ENCODE measurements around the gene TNIK. TPM values are rescaled to one million over a fixed set of nuclear protein-coding genes. Genes with fewer than 3 reads are reported as not detected.

TNIK gene
- total and polyA plus RNA-seq, 2 of the 13 experiments (the other 11 are each of a cell fraction or from before 2014, with no cell fraction given), result 0.15 to 0.22 TPM

- TF ChIP-seq MAF1 (CRISPR knock-in tag; IDR thresholded peaks at IDR 0.05; ENCODE audit: borderline replicate concordance) (no peak), ZFYVE20 (CRISPR knock-in tag; IDR thresholded peaks at IDR 0.05; ENCODE audit: borderline replicate concordance, low read depth) (no peak), HIC2 (CRISPR knock-in tag; IDR thresholded peaks at IDR 0.05; ENCODE audit: low read depth) (no peak), ZFP1 (CRISPR knock-in tag; IDR thresholded peaks at IDR 0.05) (peak; percentile 47; the same call in 1 of the 2 replicates), PPARG (CRISPR knock-in tag; conservative IDR thresholded peaks at IDR 0.05) (peak; percentile 64; the same call in 1 of the 2 replicates), RBM22 (optimal IDR thresholded peaks at IDR 0.05; ENCODE audit: low read length) (no peak), SMARCE1 (IDR thresholded peaks at IDR 0.05; ENCODE audit: borderline replicate concordance) (no peak), ZNF205 (CRISPR knock-in tag; IDR thresholded peaks at IDR 0.05) (peak; percentile 68; the same call in 1 of the 2 replicates), ZNF83 (CRISPR knock-in tag; IDR thresholded peaks at IDR 0.05; ENCODE audit: borderline replicate concordance) (no peak), ZNF891 (CRISPR knock-in tag; IDR thresholded peaks at IDR 0.05) (no peak), ZNF558 (CRISPR knock-in tag; IDR thresholded peaks at IDR 0.05; ENCODE audit: borderline replicate concordance) (no peak), SRY (CRISPR knock-in tag; IDR thresholded peaks at IDR 0.05) (no peak), FOXO1 (CRISPR knock-in tag; IDR thresholded peaks at IDR 0.05) (peak; percentile 94), SNRNP70 (IDR thresholded peaks at IDR 0.05; ENCODE audit: low read depth, low read length) (no peak), ZNF816 (CRISPR knock-in tag; IDR thresholded peaks at IDR 0.05; ENCODE audit: borderline replicate concordance) (peak; percentile 59; the same call in 1 of the 2 replicates), DNMT1 (CRISPR knock-in tag; IDR thresholded peaks at IDR 0.05) (no peak)
- TF ChIP-seq, protein P1, sequence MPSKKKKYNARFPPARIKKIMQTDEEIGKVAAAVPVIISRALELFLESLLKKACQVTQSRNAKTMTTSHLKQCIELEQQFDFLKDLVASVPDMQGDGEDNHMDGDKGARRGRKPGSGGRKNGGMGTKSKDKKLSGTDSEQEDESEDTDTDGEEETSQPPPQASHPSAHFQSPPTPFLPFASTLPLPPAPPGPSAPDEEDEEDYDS (CRISPR knock-in tag; IDR thresholded peaks at IDR 0.05), result peak; percentile 47
- TF ChIP-seq, protein P2, sequence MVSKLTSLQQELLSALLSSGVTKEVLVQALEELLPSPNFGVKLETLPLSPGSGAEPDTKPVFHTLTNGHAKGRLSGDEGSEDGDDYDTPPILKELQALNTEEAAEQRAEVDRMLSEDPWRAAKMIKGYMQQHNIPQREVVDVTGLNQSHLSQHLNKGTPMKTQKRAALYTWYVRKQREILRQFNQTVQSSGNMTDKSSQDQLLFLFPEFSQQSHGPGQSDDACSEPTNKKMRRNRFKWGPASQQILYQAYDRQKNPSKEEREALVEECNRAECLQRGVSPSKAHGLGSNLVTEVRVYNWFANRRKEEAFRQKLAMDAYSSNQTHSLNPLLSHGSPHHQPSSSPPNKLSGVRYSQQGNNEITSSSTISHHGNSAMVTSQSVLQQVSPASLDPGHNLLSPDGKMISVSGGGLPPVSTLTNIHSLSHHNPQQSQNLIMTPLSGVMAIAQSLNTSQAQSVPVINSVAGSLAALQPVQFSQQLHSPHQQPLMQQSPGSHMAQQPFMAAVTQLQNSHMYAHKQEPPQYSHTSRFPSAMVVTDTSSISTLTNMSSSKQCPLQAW (CRISPR knock-in tag; IDR thresholded peaks at IDR 0.05), result peak; percentile 69; the same call in 1 of the 2 replicates
- TF ChIP-seq, protein P3, sequence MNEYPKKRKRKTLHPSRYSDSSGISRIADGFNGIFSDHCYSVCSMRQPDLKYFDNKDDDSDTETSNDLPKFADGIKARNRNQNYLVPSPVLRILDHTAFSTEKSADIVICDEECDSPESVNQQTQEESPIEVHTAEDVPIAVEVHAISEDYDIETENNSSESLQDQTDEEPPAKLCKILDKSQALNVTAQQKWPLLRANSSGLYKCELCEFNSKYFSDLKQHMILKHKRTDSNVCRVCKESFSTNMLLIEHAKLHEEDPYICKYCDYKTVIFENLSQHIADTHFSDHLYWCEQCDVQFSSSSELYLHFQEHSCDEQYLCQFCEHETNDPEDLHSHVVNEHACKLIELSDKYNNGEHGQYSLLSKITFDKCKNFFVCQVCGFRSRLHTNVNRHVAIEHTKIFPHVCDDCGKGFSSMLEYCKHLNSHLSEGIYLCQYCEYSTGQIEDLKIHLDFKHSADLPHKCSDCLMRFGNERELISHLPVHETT (CRISPR knock-in tag; conservative IDR thresholded peaks at IDR 0.05), result 0 out of 2 replicates have a peak, but pooled peaks have one; percentile 47
- TF ChIP-seq, protein P4, sequence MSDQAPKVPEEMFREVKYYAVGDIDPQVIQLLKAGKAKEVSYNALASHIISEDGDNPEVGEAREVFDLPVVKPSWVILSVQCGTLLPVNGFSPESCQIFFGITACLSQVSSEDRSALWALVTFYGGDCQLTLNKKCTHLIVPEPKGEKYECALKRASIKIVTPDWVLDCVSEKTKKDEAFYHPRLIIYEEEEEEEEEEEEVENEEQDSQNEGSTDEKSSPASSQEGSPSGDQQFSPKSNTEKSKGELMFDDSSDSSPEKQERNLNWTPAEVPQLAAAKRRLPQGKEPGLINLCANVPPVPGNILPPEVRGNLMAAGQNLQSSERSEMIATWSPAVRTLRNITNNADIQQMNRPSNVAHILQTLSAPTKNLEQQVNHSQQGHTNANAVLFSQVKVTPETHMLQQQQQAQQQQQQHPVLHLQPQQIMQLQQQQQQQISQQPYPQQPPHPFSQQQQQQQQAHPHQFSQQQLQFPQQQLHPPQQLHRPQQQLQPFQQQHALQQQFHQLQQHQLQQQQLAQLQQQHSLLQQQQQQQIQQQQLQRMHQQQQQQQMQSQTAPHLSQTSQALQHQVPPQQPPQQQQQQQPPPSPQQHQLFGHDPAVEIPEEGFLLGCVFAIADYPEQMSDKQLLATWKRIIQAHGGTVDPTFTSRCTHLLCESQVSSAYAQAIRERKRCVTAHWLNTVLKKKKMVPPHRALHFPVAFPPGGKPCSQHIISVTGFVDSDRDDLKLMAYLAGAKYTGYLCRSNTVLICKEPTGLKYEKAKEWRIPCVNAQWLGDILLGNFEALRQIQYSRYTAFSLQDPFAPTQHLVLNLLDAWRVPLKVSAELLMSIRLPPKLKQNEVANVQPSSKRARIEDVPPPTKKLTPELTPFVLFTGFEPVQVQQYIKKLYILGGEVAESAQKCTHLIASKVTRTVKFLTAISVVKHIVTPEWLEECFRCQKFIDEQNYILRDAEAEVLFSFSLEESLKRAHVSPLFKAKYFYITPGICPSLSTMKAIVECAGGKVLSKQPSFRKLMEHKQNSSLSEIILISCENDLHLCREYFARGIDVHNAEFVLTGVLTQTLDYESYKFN (CRISPR knock-in tag; conservative IDR thresholded peaks at IDR 0.05), result peak; percentile 92
Measured at GRCh38 chr3:171013822-171014748, 446.1 kb downstream of the TNIK start (continued).

Data from HepG2 (cell line).